OCI-LY1 (cell line): ENCODE data around the gene RAP1B.

Experiments
- H2AFZ ChIP-seq: fragments of 200-600 bp; sonication (generic), shearing (Covaris generic); 2 replicates; pipeline ENCODE4 v1.6.0; 2014; ENCODE audit warnings: antibody characterized with exemption, mild to moderate bottlenecking, low read length
- H3F3A ChIP-seq: fragments of 200-600 bp; sonication (generic), shearing (Covaris generic); 2 replicates; pipeline ENCODE4 v1.6.0; 2014; ENCODE audit warnings: mild to moderate bottlenecking, antibody characterized with exemption, low read length, moderate library complexity; ENCODE audit not compliant: insufficient read depth
- H3K27ac ChIP-seq: fragments of 200-600 bp; sonication (generic); 2 replicates; pipeline ENCODE4 v1.5.1; 2014; ENCODE audit warnings: low read length, mixed run types, mild to moderate bottlenecking, low read depth; ENCODE audit not compliant: poor library complexity, severe bottlenecking
- H3K27me3 ChIP-seq: fragments of 200-600 bp; sonication (generic); 2 replicates; pipeline ENCODE4 v1.6.0; 2014; ENCODE audit warnings: antibody characterized with exemption, mild to moderate bottlenecking, low read length, moderate library complexity; ENCODE audit not compliant: insufficient read depth
- H3K36me3 ChIP-seq: fragments of 200-600 bp; sonication (generic); 2 replicates; pipeline ENCODE4 v1.6.1; 2014; ENCODE audit warnings: mild to moderate bottlenecking, antibody characterized with exemption, low read length, moderate library complexity, mixed read lengths; ENCODE audit not compliant: insufficient read depth
- H3K4me1 ChIP-seq: fragments of 200-600 bp; sonication (generic); 2 replicates; pipeline ENCODE4 v1.5.1; 2014; ENCODE audit warnings: mild to moderate bottlenecking, low read length, moderate library complexity; ENCODE audit not compliant: insufficient read depth, severe bottlenecking
- H3K4me2 ChIP-seq: fragments of 200-600 bp; sonication (generic), shearing (Covaris generic); 2 replicates; pipeline ENCODE4 v1.6.1; 2014; ENCODE audit warnings: low read length
- H3K4me3 ChIP-seq: fragments of 200-600 bp; sonication (generic); 2 replicates; pipeline ENCODE4 v1.5.1; 2014; ENCODE audit warnings: low read length, low read depth, mild to moderate bottlenecking, mixed read lengths; ENCODE audit not compliant: poor library complexity, severe bottlenecking
- H3K79me2 ChIP-seq: fragments of 200-600 bp; shearing (Covaris generic); 2 replicates; pipeline ENCODE4 v1.6.1; 2016; ENCODE audit warnings: mixed run types, low read length, mixed read lengths; ENCODE audit not compliant: insufficient read depth
- H3K9ac ChIP-seq: fragments of 200-600 bp; sonication (generic), shearing (Covaris generic); 2 replicates; pipeline ENCODE4 v1.6.1; 2014; ENCODE audit warnings: mild to moderate bottlenecking, low read length, mixed read lengths
- H3K9me2 ChIP-seq: fragments of 200-600 bp; sonication (generic), shearing (Covaris generic); 2 replicates; pipeline ENCODE4 v1.6.1; 2014; ENCODE audit warnings: low read depth, mild to moderate bottlenecking, low read length, mixed read lengths
- H3K9me3 ChIP-seq: fragments of 200-600 bp; shearing (Covaris generic); 2 replicates; pipeline ENCODE4 v1.6.1; 2014; ENCODE audit warnings: low read length, mixed read lengths
- H4K20me1 ChIP-seq: fragments of 200-600 bp; sonication (generic), shearing (Covaris generic); 2 replicates; pipeline ENCODE4 v1.6.0; 2016; ENCODE audit warnings: mild to moderate bottlenecking, low read length; ENCODE audit not compliant: insufficient read depth
- EZH2 ChIP-seq: fragments of 200-600 bp; sonication (generic), shearing (Covaris generic); IDR thresholded peaks from 2 replicates; pipeline ENCODE4 v1.8.0; 2017; ENCODE audit warnings: borderline replicate concordance, mixed run types, mild to moderate bottlenecking, antibody characterized with exemption, low read length, moderate library complexity, mixed read lengths
- TF ChIP-seq, protein P1 (sequence below): fragments of 200-600 bp; sonication (generic), shearing (Covaris generic); IDR thresholded peaks from 2 replicates; pipeline ENCODE4 v1.5.1; 2017; ENCODE audit warnings: mild to moderate bottlenecking, antibody characterized with exemption, low read length, moderate library complexity, mixed read lengths

Gene RAP1B

DNA sequence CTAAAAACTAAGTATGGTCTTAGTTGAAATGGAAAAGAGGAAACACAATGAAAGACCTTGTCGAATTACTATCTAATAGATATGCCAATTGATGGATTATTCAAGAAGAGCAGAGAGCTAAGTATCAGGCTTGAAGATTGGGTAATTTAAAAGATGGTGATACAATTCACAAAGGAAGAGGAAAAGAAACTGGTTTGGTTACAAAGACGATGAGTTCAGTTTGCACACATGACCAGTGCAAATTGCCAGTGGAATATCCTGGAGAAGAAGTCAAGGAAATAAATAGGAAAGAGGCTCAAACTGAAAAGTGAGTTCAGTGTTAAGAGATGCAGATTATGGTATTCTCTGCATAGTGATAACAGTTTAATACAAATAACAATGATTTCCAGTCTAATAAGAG is 2.5 kb upstream of the RAP1B start:
- Histone ChIP-seq H3K4me3 (no peak overlapping the region), H3K9me2 (no peaks in the 10 kb centered on the region), H3K4me1 (peaks cover 19% of the 10 kb centered on the region), H4K20me1 (no peaks in the 10 kb centered on the region), H3K27ac (no peak overlapping the region), H3K27me3 (no peaks in the 10 kb centered on the region), H3F3A (no peaks in the 10 kb centered on the region), H3K4me2 (no peak overlapping the region), H3K9me3 (no peaks in the 10 kb centered on the region), H3K36me3 (no peaks in the 10 kb centered on the region), H3K79me2 (peaks cover 19% of the 10 kb centered on the region), H2AFZ (no peak overlapping the region), H3K9ac (no peak overlapping the region)
- TF ChIP-seq, protein P1, sequence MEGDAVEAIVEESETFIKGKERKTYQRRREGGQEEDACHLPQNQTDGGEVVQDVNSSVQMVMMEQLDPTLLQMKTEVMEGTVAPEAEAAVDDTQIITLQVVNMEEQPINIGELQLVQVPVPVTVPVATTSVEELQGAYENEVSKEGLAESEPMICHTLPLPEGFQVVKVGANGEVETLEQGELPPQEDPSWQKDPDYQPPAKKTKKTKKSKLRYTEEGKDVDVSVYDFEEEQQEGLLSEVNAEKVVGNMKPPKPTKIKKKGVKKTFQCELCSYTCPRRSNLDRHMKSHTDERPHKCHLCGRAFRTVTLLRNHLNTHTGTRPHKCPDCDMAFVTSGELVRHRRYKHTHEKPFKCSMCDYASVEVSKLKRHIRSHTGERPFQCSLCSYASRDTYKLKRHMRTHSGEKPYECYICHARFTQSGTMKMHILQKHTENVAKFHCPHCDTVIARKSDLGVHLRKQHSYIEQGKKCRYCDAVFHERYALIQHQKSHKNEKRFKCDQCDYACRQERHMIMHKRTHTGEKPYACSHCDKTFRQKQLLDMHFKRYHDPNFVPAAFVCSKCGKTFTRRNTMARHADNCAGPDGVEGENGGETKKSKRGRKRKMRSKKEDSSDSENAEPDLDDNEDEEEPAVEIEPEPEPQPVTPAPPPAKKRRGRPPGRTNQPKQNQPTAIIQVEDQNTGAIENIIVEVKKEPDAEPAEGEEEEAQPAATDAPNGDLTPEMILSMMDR, result no peak
- TF ChIP-seq EZH2, result no peak

DNA sequence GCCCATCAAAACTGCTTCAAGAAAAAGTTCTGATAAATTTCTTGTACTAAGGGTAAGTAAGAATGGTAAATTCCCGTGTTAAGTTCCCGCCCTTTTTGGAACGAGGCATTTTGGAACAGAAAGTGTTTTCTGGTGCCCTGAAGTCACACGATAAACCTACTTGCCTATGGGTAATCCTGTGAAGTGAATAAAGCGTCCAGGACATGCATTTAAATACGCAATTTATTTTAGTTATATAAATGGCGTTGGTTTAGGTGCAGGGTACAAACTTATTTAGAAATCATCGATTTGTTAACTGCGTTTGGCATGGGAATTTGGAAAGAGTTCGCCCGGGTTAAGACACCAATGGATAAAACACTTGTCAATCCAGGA is 715 bp upstream of the RAP1B start:
- Histone ChIP-seq H3K4me2 (peak overlapping the region; percentile 93), H3K4me3 (peak overlapping the region; percentile 83), H3K79me2 (peaks cover 37% of the 10 kb centered on the region), H3K9me2 (no peaks in the 10 kb centered on the region), H3F3A (no peaks in the 10 kb centered on the region), H4K20me1 (no peaks in the 10 kb centered on the region), H3K36me3 (peaks cover 5% of the 10 kb centered on the region; the same call in 1 of the 2 replicates), H3K9ac (peak overlapping the region; percentile 85), H3K27ac (peak overlapping the region; percentile 44), H3K27me3 (no peaks in the 10 kb centered on the region), H2AFZ (peak overlapping the region; percentile 52), H3K9me3 (no peaks in the 10 kb centered on the region), H3K4me1 (peaks cover 37% of the 10 kb centered on the region)
- TF ChIP-seq EZH2, result no peak
- TF ChIP-seq, protein P1, result no peak

DNA sequence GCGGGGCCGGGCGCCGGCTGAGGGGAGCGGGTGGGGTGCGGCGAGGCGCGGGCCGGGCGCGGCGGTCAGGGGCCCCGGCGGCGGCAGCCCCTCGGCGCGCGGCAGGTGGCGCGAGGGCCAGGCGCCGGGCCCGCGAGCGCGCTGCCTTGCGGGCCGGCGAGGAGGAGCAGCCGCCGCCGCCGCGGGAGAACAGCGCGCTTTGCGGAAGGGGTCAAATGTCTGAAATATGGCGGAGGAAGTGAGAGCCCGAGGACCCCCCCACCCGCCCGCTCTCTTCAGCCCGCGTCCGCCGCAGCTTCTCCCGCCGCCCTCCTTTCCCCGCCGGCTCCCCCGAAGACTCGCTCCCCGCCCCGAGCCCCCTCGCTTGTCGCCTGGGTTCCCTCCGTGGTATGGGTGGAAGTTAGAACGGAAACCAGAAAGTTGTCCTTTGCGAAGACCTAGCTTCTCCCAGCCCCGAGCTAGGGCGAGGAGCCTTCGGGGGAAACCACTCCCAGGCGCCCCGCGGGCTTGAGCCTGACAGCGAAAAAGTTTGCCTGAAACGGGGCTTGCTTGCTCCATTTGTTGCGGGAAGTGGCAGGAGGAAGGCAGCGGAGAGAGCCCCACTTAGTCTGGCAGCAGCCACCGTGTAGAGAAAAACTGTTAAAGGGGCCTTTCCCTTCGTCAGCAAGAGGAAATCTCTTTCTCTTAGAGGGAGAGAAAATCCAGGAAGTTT is 551 bp downstream of the RAP1B start:
- H3K36me3 ChIP-seq, result peaks cover 5% of the 10 kb centered on the region; the same call in 1 of the 2 replicates
- peak overlapping the region; percentile 91 for H3K9ac ChIP-seq
- no peaks in the 10 kb centered on the region for H4K20me1 ChIP-seq
- peak overlapping the region; percentile 84 for H3K27ac ChIP-seq
- TF ChIP-seq, protein P1, result no peak
- no peak for TF ChIP-seq EZH2
- no peak overlapping the region for H2AFZ ChIP-seq
- H3F3A ChIP-seq, result no peaks in the 10 kb centered on the region
- no peaks in the 10 kb centered on the region for H3K9me2 ChIP-seq
- H3K27me3 ChIP-seq, result no peaks in the 10 kb centered on the region
- H3K4me3 ChIP-seq, result peak overlapping the region; percentile 83
- H3K9me3 ChIP-seq, result no peaks in the 10 kb centered on the region
- H3K4me2 ChIP-seq, result peak overlapping the region; percentile 83
- H3K4me1 ChIP-seq, result peaks cover 48% of the 10 kb centered on the region
- peaks cover 50% of the 10 kb centered on the region for H3K79me2 ChIP-seq
